ENCODE measurements around the gene FUS. TPM values are rescaled to one million over a fixed set of nuclear protein-coding genes. Genes with fewer than 3 reads are reported as not detected.

Gene FUS
- polyA plus RNA-seq, 1 donor (not counting 4 experiments of a cell fraction or from before 2014, with no cell fraction given): 199 TPM

DNA sequence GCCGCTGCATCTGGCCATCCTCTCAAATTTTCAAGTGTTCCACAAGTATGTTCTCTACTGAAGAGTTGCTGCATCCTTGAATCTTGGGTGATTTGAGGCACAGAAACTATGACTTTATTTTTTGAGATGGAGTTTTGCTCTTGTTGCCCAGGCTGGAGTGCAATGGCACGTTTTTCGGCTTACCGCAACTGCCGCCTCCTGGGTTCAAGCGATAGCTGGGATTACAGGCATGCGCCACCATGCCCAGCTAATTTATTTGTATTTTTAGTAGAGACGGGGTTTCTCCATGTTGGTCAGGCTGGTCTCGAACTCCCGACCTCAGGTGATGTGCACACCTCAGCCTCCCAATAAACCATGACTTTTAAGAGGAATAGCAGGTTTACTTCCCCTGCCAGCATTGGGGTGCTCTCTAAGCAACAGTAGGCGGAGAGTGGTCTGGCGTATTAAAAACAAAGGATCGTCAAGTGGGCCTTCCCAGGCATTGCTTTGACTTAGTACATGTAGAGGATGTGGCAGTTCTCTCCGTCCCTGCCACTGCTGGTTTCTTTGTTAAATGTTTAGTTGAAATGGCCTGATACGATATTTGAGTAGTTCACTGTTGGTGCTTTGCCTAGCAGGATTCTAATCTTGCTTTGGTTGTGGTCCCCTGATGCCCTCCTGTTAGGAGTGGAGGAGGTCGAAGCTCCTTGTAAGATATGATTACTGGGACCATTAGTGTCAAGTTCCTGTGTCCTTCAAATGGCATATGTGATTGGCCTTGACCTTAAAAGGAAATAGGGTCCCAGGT is 13.1 kb downstream of the FUS start:
- Histone ChIP-seq H4K20me1 (ENCODE audit: control insufficient read depth, extremely low read depth, insufficient read depth, low read length) (peaks cover 22% of the 10 kb centered on the region), H3K4me2 (ENCODE audit: control insufficient read depth, extremely low read depth, insufficient read depth, low read depth, low read length) (no peak overlapping the region)
- dilution Hi-C loops (cut with MboI; ENCODE audit: extremely low pct_ligation_motif_present, low sequenced_read_pairs): no loop called here

DNA sequence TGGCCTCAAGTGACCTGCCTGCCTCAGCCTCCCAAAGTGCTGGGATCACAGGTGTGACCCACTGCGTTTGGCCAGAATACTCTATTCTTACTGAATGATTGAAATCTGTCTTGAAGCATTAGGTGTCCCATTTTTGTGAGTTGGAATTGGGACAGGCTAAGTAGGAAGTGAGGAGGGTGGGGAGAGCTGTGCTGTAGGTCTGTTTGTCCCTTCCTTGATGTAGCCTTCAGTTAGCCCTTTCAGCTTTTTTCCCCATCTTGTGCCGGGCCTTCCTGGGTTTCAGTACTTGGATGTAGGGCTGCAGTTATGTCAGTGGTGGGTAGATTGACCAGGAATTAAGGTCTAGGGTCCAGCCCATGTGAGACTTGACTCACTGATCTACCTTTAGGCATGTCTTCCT is 13.9 kb downstream of the FUS start:
- Histone ChIP-seq H3K4me3 (ENCODE audit: control insufficient read depth in 2 of 3, extremely low read depth in 1 of 3, insufficient read depth in 2 of 3, low read depth in 1 of 3, low read length in 3 of 3) (no peak overlapping the region), H3K79me2 (ENCODE audit: control insufficient read depth, insufficient read depth, low read length) (peaks cover 8% of the 10 kb centered on the region), H3K4me1 (ENCODE audit: control insufficient read depth, extremely low read depth, insufficient read depth, low read length) (no peaks in the 10 kb centered on the region), H4K20me1 (ENCODE audit: control insufficient read depth, extremely low read depth, insufficient read depth, low read length) (peaks cover 26% of the 10 kb centered on the region), H2AFZ (ENCODE audit: control insufficient read depth, low read length) (no peak overlapping the region), H3K9ac (ENCODE audit: control insufficient read depth, extremely low read depth, insufficient read depth, low read length) (no peak overlapping the region), H3K36me3 (ENCODE audit: control insufficient read depth in 2 of 2, extremely low read depth in 1 of 2, insufficient read depth in 2 of 2, low read length in 2 of 2) (peaks cover 40 to 71% of the 10 kb centered on the region in 2 experiments), H3K9me1 (ENCODE audit: control insufficient read depth, extremely low read depth, insufficient read depth, low read length) (no peaks in the 10 kb centered on the region), H3K27ac (ENCODE audit: control insufficient read depth, insufficient read depth, low read length) (no peak overlapping the region), H3K4me2 (ENCODE audit: control insufficient read depth, extremely low read depth, insufficient read depth, low read depth, low read length) (no peak overlapping the region), H3K27me3 (ENCODE audit: control insufficient read depth, extremely low read depth, insufficient read depth, low read length) (no peaks in the 10 kb centered on the region), H3K9me3 (ENCODE audit: control insufficient read depth, low read depth, low read length) (no peaks in the 10 kb centered on the region)
- TF ChIP-seq EZH2 (IDR thresholded peaks at IDR 0.05; ENCODE audit: low read length): no peak
- TF ChIP-seq, protein P1, sequence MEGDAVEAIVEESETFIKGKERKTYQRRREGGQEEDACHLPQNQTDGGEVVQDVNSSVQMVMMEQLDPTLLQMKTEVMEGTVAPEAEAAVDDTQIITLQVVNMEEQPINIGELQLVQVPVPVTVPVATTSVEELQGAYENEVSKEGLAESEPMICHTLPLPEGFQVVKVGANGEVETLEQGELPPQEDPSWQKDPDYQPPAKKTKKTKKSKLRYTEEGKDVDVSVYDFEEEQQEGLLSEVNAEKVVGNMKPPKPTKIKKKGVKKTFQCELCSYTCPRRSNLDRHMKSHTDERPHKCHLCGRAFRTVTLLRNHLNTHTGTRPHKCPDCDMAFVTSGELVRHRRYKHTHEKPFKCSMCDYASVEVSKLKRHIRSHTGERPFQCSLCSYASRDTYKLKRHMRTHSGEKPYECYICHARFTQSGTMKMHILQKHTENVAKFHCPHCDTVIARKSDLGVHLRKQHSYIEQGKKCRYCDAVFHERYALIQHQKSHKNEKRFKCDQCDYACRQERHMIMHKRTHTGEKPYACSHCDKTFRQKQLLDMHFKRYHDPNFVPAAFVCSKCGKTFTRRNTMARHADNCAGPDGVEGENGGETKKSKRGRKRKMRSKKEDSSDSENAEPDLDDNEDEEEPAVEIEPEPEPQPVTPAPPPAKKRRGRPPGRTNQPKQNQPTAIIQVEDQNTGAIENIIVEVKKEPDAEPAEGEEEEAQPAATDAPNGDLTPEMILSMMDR (optimal IDR thresholded peaks at IDR 0.05 in 1 of 3, IDR thresholded peaks at IDR 0.05 in 1 of 3, conservative IDR thresholded peaks at IDR 0.05 in 1 of 3; ENCODE audit: extremely low read depth in 1 of 3, insufficient read depth in 2 of 3, low read length in 3 of 3): no peak
- dilution Hi-C loops (cut with MboI; ENCODE audit: extremely low pct_ligation_motif_present, low sequenced_read_pairs): no loop called here
- DNase-seq (ENCODE audit: low read depth, low spot score): no peak
- FAIRE-seq: no peak

More for the DNA sequence above, 13.1 kb downstream of the FUS start:
- H3K79me2 ChIP-seq (ENCODE audit: control insufficient read depth, insufficient read depth, low read length): peaks cover 12% of the 10 kb centered on the region
- no peak overlapping the region for H2AFZ ChIP-seq (ENCODE audit: control insufficient read depth, low read length)
- no peaks in the 10 kb centered on the region for H3K9me1 ChIP-seq (ENCODE audit: control insufficient read depth, extremely low read depth, insufficient read depth, low read length)
- H3K27me3 ChIP-seq (ENCODE audit: control insufficient read depth, extremely low read depth, insufficient read depth, low read length): no peaks in the 10 kb centered on the region
- no peak for FAIRE-seq
- no peak overlapping the region for H3K9ac ChIP-seq (ENCODE audit: control insufficient read depth, extremely low read depth, insufficient read depth, low read length)
- no peak overlapping the region for H3K27ac ChIP-seq (ENCODE audit: control insufficient read depth, insufficient read depth, low read length)
- no peak overlapping the region for H3K4me3 ChIP-seq (ENCODE audit: control insufficient read depth in 2 of 3, extremely low read depth in 1 of 3, insufficient read depth in 2 of 3, low read depth in 1 of 3, low read length in 3 of 3)
- no peak for DNase-seq (ENCODE audit: low read depth, low spot score)
- H3K9me3 ChIP-seq (ENCODE audit: control insufficient read depth, low read depth, low read length): no peaks in the 10 kb centered on the region
- peaks cover 44 to 75% of the 10 kb centered on the region in 2 experiments for H3K36me3 ChIP-seq (ENCODE audit: control insufficient read depth in 2 of 2, extremely low read depth in 1 of 2, insufficient read depth in 2 of 2, low read length in 2 of 2)
- TF ChIP-seq EZH2 (IDR thresholded peaks at IDR 0.05; ENCODE audit: low read length): no peak
- TF ChIP-seq, protein P1 (optimal IDR thresholded peaks at IDR 0.05 in 1 of 3, IDR thresholded peaks at IDR 0.05 in 1 of 3, conservative IDR thresholded peaks at IDR 0.05 in 1 of 3; ENCODE audit: extremely low read depth in 1 of 3, insufficient read depth in 2 of 3, low read length in 3 of 3): no peak
- H3K4me1 ChIP-seq (ENCODE audit: control insufficient read depth, extremely low read depth, insufficient read depth, low read length): no peaks in the 10 kb centered on the region
